Measurements from ENCODE around the gene XXYLT1. TPM values are rescaled to one million over a fixed set of nuclear protein-coding genes. Genes with fewer than 3 reads are reported as not detected.

Gene XXYLT1
- total RNA-seq, 1 experiment from 2014 or later = 16.9 TPM

- no peak for DNase-seq (ENCODE audit: low read depth, low spot score)
- in situ Hi-C loops (cut with HindIII; ENCODE audit: low pct_unique_long_range_greater_than_20kb, low sequenced_read_pairs) = no loop called here
These were observed 84.8 kb downstream of the XXYLT1 start for GRCh38 chr3:195186041-195186709.

DNA sequence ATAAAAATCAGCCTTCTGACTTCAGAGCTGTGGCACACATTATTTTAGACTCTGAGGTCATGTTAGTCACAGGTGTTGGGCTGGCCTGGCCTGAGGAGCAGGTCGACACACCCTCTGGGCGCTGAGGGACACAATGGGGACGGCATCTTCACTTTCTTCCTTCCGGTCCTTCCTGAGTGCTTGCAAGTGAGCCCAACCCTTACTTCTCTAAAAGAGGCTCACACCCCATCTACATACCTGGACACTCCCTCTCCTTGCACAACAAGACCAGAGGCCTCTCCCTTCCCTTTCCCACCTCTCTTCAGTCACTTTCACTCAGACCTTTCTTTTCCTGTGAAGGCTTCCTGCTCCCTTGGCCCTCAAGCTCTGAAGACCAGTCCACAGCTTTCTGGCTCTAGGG lies 85.4 kb downstream of the XXYLT1 start:
- no peak for DNase-seq (ENCODE audit: low read depth, low spot score)
- in situ Hi-C loops (cut with HindIII; ENCODE audit: low pct_unique_long_range_greater_than_20kb, low sequenced_read_pairs) = no loop called here

DNA sequence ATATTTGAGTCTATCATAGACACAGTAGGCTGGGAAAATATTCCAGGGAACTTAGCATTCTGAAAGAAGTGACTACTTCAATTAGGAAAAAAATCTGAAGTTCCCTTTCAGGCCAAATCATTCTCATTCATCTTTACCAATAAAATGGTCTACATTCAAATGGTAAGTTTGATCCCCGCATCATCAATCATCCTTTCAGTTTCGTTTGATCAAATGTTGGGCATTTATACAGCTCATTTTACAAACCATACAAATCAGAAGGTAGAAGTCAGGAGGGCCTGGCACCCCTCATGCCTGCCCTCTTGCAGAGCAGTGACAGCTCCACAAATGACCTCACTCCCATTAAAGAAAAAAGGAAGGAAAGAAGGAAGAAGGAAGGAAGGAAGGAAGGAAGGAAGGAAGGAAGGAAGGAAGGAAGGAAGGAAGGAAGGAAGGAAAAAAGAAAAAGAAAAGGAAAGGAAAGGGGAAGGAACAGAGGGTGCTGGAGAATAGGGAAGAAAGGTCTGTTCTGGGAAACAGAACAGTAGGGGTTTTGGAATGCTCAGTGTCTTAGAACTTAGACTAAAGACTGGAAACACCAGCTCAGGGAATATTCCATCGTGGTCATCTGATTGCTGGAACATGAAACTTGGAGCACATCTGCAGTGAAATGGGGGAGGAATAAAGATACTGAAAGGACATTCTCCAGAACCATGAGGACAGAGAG lies 86.1 kb downstream of the XXYLT1 start:
- in situ Hi-C loops (cut with HindIII; ENCODE audit: low pct_unique_long_range_greater_than_20kb, low sequenced_read_pairs) = no loop called here
- DNase-seq (ENCODE audit: low read depth, low spot score) = no peak

DNA sequence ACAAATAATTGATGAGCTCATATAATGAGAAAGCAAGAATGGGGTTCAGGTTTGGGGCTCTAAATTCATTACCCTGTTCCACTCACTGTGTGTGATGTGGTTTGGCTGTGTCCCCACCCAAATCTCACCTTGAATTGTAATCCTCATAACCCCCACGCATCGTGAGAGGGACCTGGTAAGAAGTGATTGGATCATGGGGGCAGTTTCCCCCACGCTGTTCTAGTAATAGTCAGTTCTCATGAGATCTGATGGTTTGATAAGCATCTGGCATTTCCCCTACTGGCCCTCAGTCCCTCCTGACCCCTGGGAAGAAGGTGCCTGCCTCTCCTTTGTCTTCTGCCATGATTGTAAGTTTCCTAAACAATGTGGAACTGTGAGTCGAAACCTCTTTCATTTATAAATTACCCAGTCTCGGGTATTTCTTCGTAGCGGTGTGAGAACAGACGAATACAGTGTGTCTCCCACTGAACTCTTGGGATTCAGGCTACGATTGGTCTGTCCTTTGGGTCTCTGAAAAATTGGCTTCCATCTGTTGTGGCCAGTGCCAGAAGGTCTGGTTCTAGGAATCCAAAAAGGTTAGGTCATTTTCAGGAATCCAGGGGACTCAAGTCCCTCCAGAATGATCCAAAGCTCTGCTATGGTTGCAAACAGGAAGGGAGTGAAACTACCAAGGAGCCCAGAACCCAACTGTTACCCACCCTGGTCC lies 87.7 kb downstream of the XXYLT1 start:
- in situ Hi-C loops (cut with HindIII; ENCODE audit: low pct_unique_long_range_greater_than_20kb, low sequenced_read_pairs) = no loop called here

GRCh38 chr3:195182470-195182795 lies 88.5 kb downstream of the XXYLT1 start:
- DNase-seq (ENCODE audit: low read depth, low spot score) = no peak
- in situ Hi-C loops (cut with HindIII; ENCODE audit: low pct_unique_long_range_greater_than_20kb, low sequenced_read_pairs) = no loop called here

More for the DNA sequence above, 87.7 kb downstream of the XXYLT1 start:
- DNase-seq (ENCODE audit: low read depth, low spot score) = no peak

GRCh38 chr3:195181741-195182469 lies 89.1 kb downstream of the XXYLT1 start:
- DNase-seq (ENCODE audit: low read depth, low spot score) = no peak
- in situ Hi-C loops (cut with HindIII; ENCODE audit: low pct_unique_long_range_greater_than_20kb, low sequenced_read_pairs) = no loop called here

DNA sequence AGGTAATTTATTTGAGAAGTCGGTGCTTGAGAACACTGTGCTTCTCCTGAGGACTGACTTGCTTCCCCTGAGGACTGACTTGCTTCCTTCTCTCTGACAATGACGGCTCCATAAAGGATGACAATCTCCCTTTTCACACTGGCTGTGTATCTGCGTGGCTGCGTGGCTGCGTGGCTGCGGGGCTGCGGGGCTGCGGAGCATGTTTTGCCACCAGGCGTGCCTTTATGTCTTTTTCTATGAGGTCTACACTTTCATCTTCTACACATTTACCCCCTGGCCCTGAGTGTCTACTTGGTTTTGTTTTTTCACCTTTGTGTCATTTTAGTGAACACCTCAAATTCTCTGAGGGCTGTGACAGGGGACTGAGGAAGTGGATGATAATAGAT lies 89.9 kb downstream of the XXYLT1 start:
- in situ Hi-C loops (cut with HindIII; ENCODE audit: low pct_unique_long_range_greater_than_20kb, low sequenced_read_pairs) = no loop called here
- DNase-seq (ENCODE audit: low read depth, low spot score) = no peak

- in situ Hi-C loops (cut with HindIII; ENCODE audit: low pct_unique_long_range_greater_than_20kb, low sequenced_read_pairs) = no loop called here
- no peak for DNase-seq (ENCODE audit: low read depth, low spot score)
These were observed 90.4 kb downstream of the XXYLT1 start for GRCh38 chr3:195180490-195181112.

- in situ Hi-C loops (cut with HindIII; ENCODE audit: low pct_unique_long_range_greater_than_20kb, low sequenced_read_pairs) = no loop called here
- DNase-seq (ENCODE audit: low read depth, low spot score) = no peak
These were observed 91.0 kb downstream of the XXYLT1 start for GRCh38 chr3:195179776-195180489.

DNA sequence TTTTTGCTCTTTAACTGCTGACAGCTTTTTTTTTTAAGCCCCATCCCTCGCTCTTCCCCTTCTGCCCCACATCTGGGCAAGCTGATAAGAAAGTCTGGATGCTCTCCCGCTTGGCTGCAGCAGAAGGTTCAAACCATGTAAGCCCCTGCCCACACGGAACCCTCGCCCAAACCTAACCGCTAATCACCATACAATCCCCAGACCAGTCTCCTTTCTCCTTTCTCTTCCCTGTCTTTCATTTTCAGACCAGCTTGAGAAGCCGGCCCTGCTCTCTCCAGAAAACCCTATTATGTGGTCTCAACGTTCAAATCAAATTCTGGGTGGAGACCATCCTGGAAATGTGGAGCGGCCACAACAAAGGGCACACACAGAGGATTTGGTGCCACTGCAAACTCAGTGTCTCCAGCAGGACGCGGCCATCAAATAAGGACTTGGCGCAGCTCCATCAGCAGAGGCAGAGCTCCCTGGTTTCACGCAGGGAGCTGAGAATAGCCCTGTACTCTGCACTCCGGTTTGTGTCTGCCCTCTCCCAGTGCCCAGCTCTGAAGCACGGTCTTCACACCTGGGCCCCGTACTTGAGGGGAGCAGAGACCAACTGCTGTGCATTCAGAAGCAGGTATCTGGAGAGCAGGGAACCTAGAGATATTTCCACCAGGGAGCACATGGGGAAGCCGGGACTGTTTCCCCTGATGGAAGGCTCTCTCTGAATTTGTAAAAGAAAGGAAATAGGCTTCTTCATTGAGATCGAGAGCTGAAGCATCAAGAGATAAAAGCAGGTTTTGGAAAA lies 92.6 kb downstream of the XXYLT1 start:
- DNase-seq (ENCODE audit: low read depth, low spot score) = no peak
- in situ Hi-C loops (cut with HindIII; ENCODE audit: low pct_unique_long_range_greater_than_20kb, low sequenced_read_pairs) = no loop called here

DNA sequence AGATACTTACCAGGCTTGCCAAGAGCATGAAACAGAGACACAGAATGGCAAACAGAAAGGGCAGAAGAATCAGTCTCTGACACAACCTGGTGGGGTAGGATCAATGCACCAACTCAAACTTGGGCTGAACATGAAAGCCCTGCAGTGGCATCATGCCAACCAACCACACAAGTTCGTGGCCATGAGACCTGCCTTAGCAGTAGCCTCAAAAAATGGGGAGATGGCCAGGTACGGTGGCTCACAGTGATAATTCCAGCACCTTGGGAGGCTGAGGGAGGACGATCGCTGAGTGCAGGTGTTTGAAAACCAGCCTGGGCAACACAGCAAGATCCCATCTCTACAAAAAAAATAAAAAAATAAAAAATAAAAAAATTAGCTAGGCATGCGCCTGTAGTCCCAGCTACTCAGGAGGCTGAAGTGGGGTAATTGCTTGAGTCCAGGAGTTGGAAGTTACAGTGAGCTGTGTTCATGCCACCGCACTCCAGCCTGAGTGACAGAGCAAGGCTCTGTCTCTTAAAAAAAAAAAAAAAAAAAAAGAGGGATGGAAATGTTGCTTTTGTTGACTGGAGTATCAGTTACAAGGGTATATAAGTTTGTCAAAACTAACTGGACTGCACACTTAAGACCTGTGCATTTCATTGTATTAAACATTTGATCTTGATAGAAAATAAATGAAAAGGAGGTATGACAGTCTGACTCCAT lies 93.4 kb downstream of the XXYLT1 start:
- in situ Hi-C loops (cut with HindIII; ENCODE audit: low pct_unique_long_range_greater_than_20kb, low sequenced_read_pairs) = no loop called here
- DNase-seq (ENCODE audit: low read depth, low spot score) = no peak

GRCh38 chr3:195176776-195177175 lies 94.2 kb downstream of the XXYLT1 start:
- in situ Hi-C loops (cut with HindIII; ENCODE audit: low pct_unique_long_range_greater_than_20kb, low sequenced_read_pairs) = no loop called here
- no peak for DNase-seq (ENCODE audit: low read depth, low spot score)

DNA sequence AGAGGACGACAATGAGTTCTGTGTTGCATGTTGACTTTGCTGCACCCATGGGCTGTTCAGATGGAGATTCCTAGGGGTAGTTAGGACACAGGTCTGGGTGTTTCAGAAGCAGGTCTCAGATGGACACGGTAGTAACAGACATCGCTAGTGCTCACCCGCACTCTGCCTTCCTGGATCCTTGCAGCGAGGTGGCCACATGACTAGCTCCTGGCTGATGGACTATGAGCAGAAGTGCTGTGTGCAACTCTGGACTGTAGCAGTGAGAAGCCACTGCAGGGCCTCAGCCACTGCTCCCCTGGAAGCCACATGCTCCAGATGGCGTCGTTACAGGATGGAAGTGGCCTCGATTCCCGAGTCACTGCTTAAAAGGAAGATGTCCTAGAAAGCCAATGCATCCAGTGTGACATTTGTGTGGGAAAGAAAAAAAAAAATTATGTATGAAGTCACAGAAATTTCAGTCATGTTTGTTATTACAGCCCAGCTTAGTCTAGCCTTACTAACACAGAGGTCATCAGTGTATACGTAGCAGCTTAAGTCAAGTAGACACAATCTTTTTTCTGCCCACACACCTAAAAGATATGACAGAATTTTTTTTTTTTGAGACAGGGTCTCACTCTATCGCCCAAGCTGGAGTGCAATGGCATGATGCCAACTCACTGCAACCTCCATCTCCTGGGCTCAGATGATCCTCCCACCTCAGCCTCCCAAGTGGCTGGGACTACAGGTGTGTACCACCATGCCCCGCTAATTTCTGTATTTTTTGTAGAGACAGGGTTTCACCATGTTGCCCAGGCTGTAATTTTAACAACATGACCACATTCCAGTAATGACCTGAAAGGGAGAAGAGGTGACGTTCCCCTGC lies 95.3 kb downstream of the XXYLT1 start:
- no peak for DNase-seq (ENCODE audit: low read depth, low spot score)
- in situ Hi-C loops (cut with HindIII; ENCODE audit: low pct_unique_long_range_greater_than_20kb, low sequenced_read_pairs) = no loop called here

DNA sequence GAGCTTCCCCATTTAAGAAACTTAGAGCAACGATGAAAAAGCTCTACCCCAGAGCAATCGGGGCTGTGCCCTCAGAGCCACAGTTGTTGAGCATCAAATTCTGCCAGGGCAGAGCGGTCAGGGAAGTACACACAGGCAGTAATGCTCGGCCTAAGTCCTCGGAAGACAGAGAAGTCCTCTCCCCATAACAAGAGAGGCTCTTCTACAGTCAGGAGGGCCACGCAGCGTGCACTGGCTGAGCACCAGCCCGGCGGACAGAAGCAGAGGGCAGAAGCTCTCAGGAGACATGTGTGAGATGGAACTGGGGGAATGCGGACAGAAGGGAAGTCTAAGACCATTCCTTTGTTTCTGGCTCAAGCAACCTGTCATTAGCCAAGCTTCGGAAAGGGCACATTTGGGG lies 95.9 kb downstream of the XXYLT1 start:
- DNase-seq (ENCODE audit: low read depth, low spot score) = no peak
- in situ Hi-C loops (cut with HindIII; ENCODE audit: low pct_unique_long_range_greater_than_20kb, low sequenced_read_pairs) = no loop called here

DNA sequence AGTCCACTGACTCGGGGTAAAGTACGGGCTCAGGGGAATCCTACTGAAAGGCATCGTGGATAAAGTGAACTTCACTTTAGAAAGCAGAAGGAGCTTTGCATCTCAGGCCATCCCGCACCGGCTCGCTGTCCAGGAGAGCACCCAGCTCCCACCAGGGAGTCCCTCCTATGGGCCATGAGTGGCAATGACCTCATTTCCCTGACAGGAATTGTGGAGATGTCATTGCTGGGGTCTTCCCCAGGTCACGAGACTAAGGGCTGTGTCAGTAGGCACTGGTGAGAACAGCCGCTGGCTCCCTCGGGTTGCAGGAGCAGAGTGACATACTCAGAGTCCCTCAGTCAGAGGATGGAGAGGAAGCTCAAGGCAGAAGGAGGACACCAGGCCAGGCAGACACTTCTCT lies 97.3 kb downstream of the XXYLT1 start:
- in situ Hi-C loops (cut with HindIII; ENCODE audit: low pct_unique_long_range_greater_than_20kb, low sequenced_read_pairs) = no loop called here
- no peak for DNase-seq (ENCODE audit: low read depth, low spot score)
